Astrocyte (in vitro differentiated cells and primary cell): ENCODE results near the gene DHRS4. TPM values are rescaled to one million over a fixed set of nuclear protein-coding genes. Genes with fewer than 3 reads are reported as not detected.

ENCODE experiments used
- DNase-seq: peaks from one replicate; pipeline ENCODE4 v3.0.0-alpha.2; 2010; ENCODE audit warnings: low read depth
- FAIRE-seq: peaks from 2 replicates; lab custom pipeline; 2011; peaks lifted over from hg19 to GRCh38; lab: Jason Lieb, UNC
- H2AFZ ChIP-seq: 2 replicates; pipeline ENCODE4 v1.6.0; 2012; ENCODE audit warnings: low read depth, low read length, inconsistent platforms
- H3K27ac ChIP-seq: 2 replicates; pipeline ENCODE4 v1.5.1; 2011; ENCODE audit warnings: low read depth, low read length, inconsistent platforms
- H3K27me3 ChIP-seq: 2 replicates; pipeline ENCODE4 v1.6.0; 2011; ENCODE audit warnings: low read length, inconsistent platforms; ENCODE audit not compliant: insufficient read depth
- H3K36me3 ChIP-seq: 2 replicates; pipeline ENCODE4 v1.5.1; 2011; ENCODE audit warnings: low read length, inconsistent platforms; ENCODE audit not compliant: insufficient read depth
- H3K4me1 ChIP-seq: 2 replicates; pipeline ENCODE4 v1.5.1; 2011; ENCODE audit warnings: low read length, inconsistent platforms; ENCODE audit not compliant: insufficient read depth
- H3K4me2 ChIP-seq: 2 replicates; pipeline ENCODE4 v1.6.0; 2012; ENCODE audit warnings: low read length, inconsistent platforms
- H3K4me3 ChIP-seq: 2 replicates; pipeline ENCODE4 v1.5.1; 2011; ENCODE audit warnings: low read depth, mild to moderate bottlenecking, low read length, inconsistent platforms; ENCODE audit not compliant: insufficient read depth
- H3K79me2 ChIP-seq: 2 replicates; pipeline ENCODE4 v1.6.0; 2012; ENCODE audit warnings: mild to moderate bottlenecking, low read length, inconsistent platforms; ENCODE audit not compliant: insufficient read depth
- H3K9ac ChIP-seq: 2 replicates; pipeline ENCODE4 v1.6.0; 2012; ENCODE audit warnings: mild to moderate bottlenecking, low read length, inconsistent platforms
- H3K9me3 ChIP-seq: 2 replicates; pipeline ENCODE4 v1.5.1; 2012; ENCODE audit warnings: low read depth, mild to moderate bottlenecking, low read length, inconsistent platforms; ENCODE audit not compliant: insufficient read depth
- H4K20me1 ChIP-seq: 2 replicates; pipeline ENCODE4 v1.6.0; 2012; ENCODE audit warnings: low read length, inconsistent platforms; ENCODE audit not compliant: insufficient read depth
- H3K27ac Mint-ChIP-seq: one replicate; pipeline ENCODE4 v1.8.0; 2021; ENCODE audit warnings: mild to moderate bottlenecking, mixed read lengths; ENCODE audit not compliant: unreplicated experiment
- H3K27me3 Mint-ChIP-seq: one replicate; pipeline ENCODE4 v1.8.0; 2021; ENCODE audit warnings: low read depth, mixed read lengths; ENCODE audit not compliant: unreplicated experiment
- H3K36me3 Mint-ChIP-seq: one replicate; pipeline ENCODE4 v1.8.0; 2021; ENCODE audit warnings: low read depth, mixed read lengths; ENCODE audit not compliant: unreplicated experiment
- H3K4me1 Mint-ChIP-seq: one replicate; pipeline ENCODE4 v1.8.0; 2021; ENCODE audit warnings: low read depth, mixed read lengths; ENCODE audit not compliant: unreplicated experiment
- H3K4me3 Mint-ChIP-seq: one replicate; pipeline ENCODE4 v1.8.0; 2021; ENCODE audit warnings: mild to moderate bottlenecking, moderate library complexity, mixed read lengths; ENCODE audit not compliant: unreplicated experiment
- H3K9me3 Mint-ChIP-seq: one replicate; pipeline ENCODE4 v1.8.0; 2021; ENCODE audit warnings: mild to moderate bottlenecking, mixed read lengths; ENCODE audit not compliant: unreplicated experiment
- EZH2 ChIP-seq: IDR thresholded peaks from 2 replicates; pipeline ENCODE4 v1.6.1; 2012; ENCODE audit warnings: mild to moderate bottlenecking, low read length, inconsistent platforms; ENCODE audit not compliant: insufficient read depth
- total RNA-seq: library from RNA; stranded (reverse); gene quantifications from 2 replicates; pipeline ENCODE4 v1.2.1, GENCODE V29; 2021
- TF ChIP-seq, protein P1 (sequence below): IDR thresholded peaks from 2 replicates; pipeline ENCODE4 v1.5.1; 2011; ENCODE audit warnings: low read depth, mild to moderate bottlenecking, inconsistent platforms, low read length, moderate library complexity; ENCODE audit not compliant: insufficient read depth

DHRS4 gene
- total RNA-seq, 1 donor from 2014 or later: 18.4 TPM

DNA sequence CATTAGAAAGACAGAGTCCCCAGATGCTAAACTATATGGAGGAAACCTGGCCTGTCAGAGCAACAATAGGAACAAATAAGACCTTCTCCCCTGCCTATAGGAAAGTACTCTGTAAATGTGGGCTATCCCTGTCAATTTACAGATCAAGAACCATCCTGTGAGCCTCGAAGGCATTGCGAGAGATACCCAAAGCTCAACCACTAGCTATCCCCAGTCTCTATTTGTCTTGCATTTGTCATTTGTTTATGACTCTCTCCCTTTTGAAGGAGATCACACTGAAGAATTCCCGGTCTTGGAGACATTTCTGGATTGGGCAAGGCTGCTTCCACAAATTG is 42.7 kb upstream of the DHRS4 start:
- Mint-ChIP-seq H3K27ac (no peak overlapping the region), H3K4me1 (no peaks in the 10 kb centered on the region), H3K9me3 (no peaks in the 10 kb centered on the region), H3K27me3 (peaks cover 17% of the 10 kb centered on the region), H3K4me3 (no peak overlapping the region), H3K36me3 (no peaks in the 10 kb centered on the region)
- Histone ChIP-seq H3K27me3 (no peaks in the 10 kb centered on the region), H3K9ac (no peak overlapping the region), H3K9me3 (no peaks in the 10 kb centered on the region), H3K79me2 (no peaks in the 10 kb centered on the region), H4K20me1 (no peaks in the 10 kb centered on the region), H3K4me3 (no peak overlapping the region), H3K27ac (no peak overlapping the region), H3K36me3 (no peaks in the 10 kb centered on the region), H2AFZ (no peak overlapping the region), H3K4me1 (no peaks in the 10 kb centered on the region), H3K4me2 (no peak overlapping the region)
- DNase-seq: no peak
- no peak for FAIRE-seq
- no peak for TF ChIP-seq EZH2
- TF ChIP-seq, protein P1, sequence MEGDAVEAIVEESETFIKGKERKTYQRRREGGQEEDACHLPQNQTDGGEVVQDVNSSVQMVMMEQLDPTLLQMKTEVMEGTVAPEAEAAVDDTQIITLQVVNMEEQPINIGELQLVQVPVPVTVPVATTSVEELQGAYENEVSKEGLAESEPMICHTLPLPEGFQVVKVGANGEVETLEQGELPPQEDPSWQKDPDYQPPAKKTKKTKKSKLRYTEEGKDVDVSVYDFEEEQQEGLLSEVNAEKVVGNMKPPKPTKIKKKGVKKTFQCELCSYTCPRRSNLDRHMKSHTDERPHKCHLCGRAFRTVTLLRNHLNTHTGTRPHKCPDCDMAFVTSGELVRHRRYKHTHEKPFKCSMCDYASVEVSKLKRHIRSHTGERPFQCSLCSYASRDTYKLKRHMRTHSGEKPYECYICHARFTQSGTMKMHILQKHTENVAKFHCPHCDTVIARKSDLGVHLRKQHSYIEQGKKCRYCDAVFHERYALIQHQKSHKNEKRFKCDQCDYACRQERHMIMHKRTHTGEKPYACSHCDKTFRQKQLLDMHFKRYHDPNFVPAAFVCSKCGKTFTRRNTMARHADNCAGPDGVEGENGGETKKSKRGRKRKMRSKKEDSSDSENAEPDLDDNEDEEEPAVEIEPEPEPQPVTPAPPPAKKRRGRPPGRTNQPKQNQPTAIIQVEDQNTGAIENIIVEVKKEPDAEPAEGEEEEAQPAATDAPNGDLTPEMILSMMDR: no peak

GRCh38 chr14:23915559-23915958 is 38.0 kb upstream of the DHRS4 start:
- Mint-ChIP-seq H3K27me3 (peaks cover 2% of the 10 kb centered on the region), H3K9me3 (peaks cover 7% of the 10 kb centered on the region), H3K27ac (no peak overlapping the region), H3K4me3 (no peak overlapping the region), H3K4me1 (no peaks in the 10 kb centered on the region), H3K36me3 (no peaks in the 10 kb centered on the region)
- TF ChIP-seq, protein P1: no peak
- no peak for TF ChIP-seq EZH2
- no peak overlapping the region for H3K27ac ChIP-seq
- H3K4me2 ChIP-seq: no peak overlapping the region
- FAIRE-seq (no peak), DNase-seq (no peak)
- no peaks in the 10 kb centered on the region for H3K27me3 ChIP-seq
- H3K4me3 ChIP-seq: no peak overlapping the region
- no peaks in the 10 kb centered on the region for H3K4me1 ChIP-seq
- no peaks in the 10 kb centered on the region for H3K9me3 ChIP-seq
- H3K36me3 ChIP-seq: no peaks in the 10 kb centered on the region
- H2AFZ ChIP-seq: no peak overlapping the region
- no peaks in the 10 kb centered on the region for H4K20me1 ChIP-seq
- no peak overlapping the region for H3K9ac ChIP-seq
- H3K79me2 ChIP-seq: no peaks in the 10 kb centered on the region

- Histone ChIP-seq H3K27me3 (no peaks in the 10 kb centered on the region), H3K9ac (no peak overlapping the region), H3K36me3 (no peaks in the 10 kb centered on the region), H2AFZ (no peak overlapping the region), H3K4me2 (no peak overlapping the region), H3K79me2 (no peaks in the 10 kb centered on the region), H3K4me1 (no peaks in the 10 kb centered on the region), H3K27ac (no peak overlapping the region), H3K9me3 (no peaks in the 10 kb centered on the region), H4K20me1 (no peaks in the 10 kb centered on the region), H3K4me3 (no peak overlapping the region)
- TF ChIP-seq EZH2: no peak
- TF ChIP-seq, protein P1: no peak
- no peaks in the 10 kb centered on the region for H3K4me1 Mint-ChIP-seq
- DNase-seq (no peak), FAIRE-seq (no peak)
- no peak overlapping the region for H3K4me3 Mint-ChIP-seq
- H3K27ac Mint-ChIP-seq: no peak overlapping the region
- no peaks in the 10 kb centered on the region for H3K36me3 Mint-ChIP-seq
- H3K9me3 Mint-ChIP-seq: peaks cover 7% of the 10 kb centered on the region
- H3K27me3 Mint-ChIP-seq: peaks cover 2% of the 10 kb centered on the region
These were observed 37.6 kb upstream of the DHRS4 start for GRCh38 chr14:23916004-23916403.
